Natural killer cell (primary cell): ENCODE results near the gene CREB5. TPM values are rescaled to one million over a fixed set of nuclear protein-coding genes. Genes with fewer than 3 reads are reported as not detected.

Experiments
- ATAC-seq, 3 donors: fragments of 150-1000 bp in 2 of 3; fragments of 200-7000 bp in 1 of 3; cut with Tn5 transposase; 1 replicate in 1 of 3; 2 replicates in 2 of 3; pipeline ENCODE4 v1.10.0; 2021; ENCODE audit warnings: mild to moderate bottlenecking in 2 of 3, moderate library complexity in 2 of 3
- DNase-seq, 2 donors: peaks; one replicate each; pipeline versions ENCODE4 v3.0.0 to v3.0.0-alpha.2; 2013 to 2021; ENCODE audit warnings: mixed read lengths in 1 of 2
- H3K27ac ChIP-seq: one replicate; pipeline ENCODE4 v1.5.1; 2013; ENCODE audit warnings: mild to moderate bottlenecking, low read length
- H3K27me3 ChIP-seq: one replicate; pipeline ENCODE4 v1.6.1; 2013; ENCODE audit warnings: low read length; ENCODE audit not compliant: control insufficient read depth, insufficient read depth
- H3K36me3 ChIP-seq: one replicate; pipeline ENCODE4 v1.6.1; 2013; ENCODE audit warnings: low read length; ENCODE audit not compliant: control insufficient read depth, insufficient read depth
- H3K4me1 ChIP-seq: one replicate; pipeline ENCODE4 v1.6.1; 2013; ENCODE audit warnings: low read length; ENCODE audit not compliant: control insufficient read depth, insufficient read depth
- H3K4me3 ChIP-seq: one replicate; pipeline ENCODE4 v1.5.1; 2013; ENCODE audit warnings: low read length
- H3K9me3 ChIP-seq: one replicate; pipeline ENCODE4 v1.6.1; 2013; ENCODE audit warnings: low read length; ENCODE audit not compliant: control insufficient read depth, insufficient read depth
- H3K27ac Mint-ChIP-seq, 2 donors: one replicate each; pipeline ENCODE4 v1.8.0; 2022; ENCODE audit warnings: mild to moderate bottlenecking in 2 of 2, mixed read lengths in 2 of 2, moderate library complexity in 1 of 2
- H3K27me3 Mint-ChIP-seq, 2 donors: one replicate each; pipeline ENCODE4 v1.8.0; 2022; ENCODE audit warnings: low read depth in 2 of 2, mixed read lengths in 2 of 2
- H3K36me3 Mint-ChIP-seq: one replicate; pipeline ENCODE4 v1.8.0; 2022; ENCODE audit warnings: mixed read lengths
- H3K4me1 Mint-ChIP-seq, 2 donors: one replicate each; pipeline ENCODE4 v1.8.0; 2022; ENCODE audit warnings: mixed read lengths in 2 of 2
- H3K4me3 Mint-ChIP-seq: one replicate; pipeline ENCODE4 v1.8.0; 2022; ENCODE audit warnings: mild to moderate bottlenecking, moderate library complexity, mixed read lengths
- H3K9me3 Mint-ChIP-seq, 2 donors: one replicate each; pipeline ENCODE4 v1.8.0; 2022; ENCODE audit warnings: mixed read lengths in 2 of 2
- WGBS: methylation state at CpG from one replicate; pipeline ENCODE4 v1.1.7; 2013; ENCODE audit warnings: missing lambda C conversion rate; ENCODE audit not compliant: insufficient coverage; 5-methylcytosine and 5-hydroxymethylcytosine counted together
- intact Hi-C: fragments of 100-400 bp; cut with micrococcal nuclease; formaldehyde crosslinking; loops from one replicate; pipeline ENCODE4 v1.14.2; 2022
- total RNA-seq, 4 donors: library from RNA; stranded (reverse); fragments of 120-200 nt in 1 of 4; gene quantifications; one replicate each; pipeline versions ENCODE4 v1.2.3 to v1.2.4, GENCODE V29; 2013 to 2022
- TF ChIP-seq, protein P1 (sequence below): fragments of 200-600 bp; IDR thresholded peaks from one replicate; pipeline ENCODE4 v1.8.0; 2022; ENCODE audit warnings: antibody characterized with exemption

CREB5 gene
- total RNA-seq, 3 donors from 2014 or later (not counting 1 experiment from before 2014, with no cell fraction given) = 0.52 to 7.0 (median 0.89) TPM

DNA sequence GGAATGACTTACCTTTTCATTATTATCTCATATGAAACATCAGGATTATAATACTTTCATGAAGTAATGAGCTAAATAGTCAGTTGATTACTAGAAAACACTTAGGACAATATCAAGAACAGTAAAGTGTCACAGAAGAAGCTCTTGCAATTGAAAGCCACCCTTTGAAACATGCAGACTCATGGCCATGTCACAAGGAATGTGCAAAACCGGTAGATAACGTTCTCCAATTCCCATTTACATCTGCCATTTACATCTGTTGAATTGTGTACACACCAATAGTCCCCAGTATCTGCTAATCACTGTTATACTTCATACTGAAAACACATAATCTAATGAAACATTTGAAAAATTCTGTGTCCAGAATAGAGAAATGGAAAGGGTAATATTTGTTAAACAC lies 237.5 kb downstream of the CREB5 start:
- H3K4me1 ChIP-seq = no peaks in the 10 kb centered on the region
- intact Hi-C loops = no loop called here
- no peaks in the 10 kb centered on the region for H3K9me3 ChIP-seq
- Mint-ChIP-seq H3K36me3 (no peaks in the 10 kb centered on the region), H3K27ac (no peak overlapping the region), H3K4me3 (no peak overlapping the region), H3K9me3 (no peaks in the 10 kb centered on the region), H3K27me3 (peaks cover 9 to 35% of the 10 kb centered on the region in 2 donors), H3K4me1 (no peaks in the 10 kb centered on the region)
- 93% methylated on average over 2 of the region's 2 CpGs for WGBS
- TF ChIP-seq, protein P1, sequence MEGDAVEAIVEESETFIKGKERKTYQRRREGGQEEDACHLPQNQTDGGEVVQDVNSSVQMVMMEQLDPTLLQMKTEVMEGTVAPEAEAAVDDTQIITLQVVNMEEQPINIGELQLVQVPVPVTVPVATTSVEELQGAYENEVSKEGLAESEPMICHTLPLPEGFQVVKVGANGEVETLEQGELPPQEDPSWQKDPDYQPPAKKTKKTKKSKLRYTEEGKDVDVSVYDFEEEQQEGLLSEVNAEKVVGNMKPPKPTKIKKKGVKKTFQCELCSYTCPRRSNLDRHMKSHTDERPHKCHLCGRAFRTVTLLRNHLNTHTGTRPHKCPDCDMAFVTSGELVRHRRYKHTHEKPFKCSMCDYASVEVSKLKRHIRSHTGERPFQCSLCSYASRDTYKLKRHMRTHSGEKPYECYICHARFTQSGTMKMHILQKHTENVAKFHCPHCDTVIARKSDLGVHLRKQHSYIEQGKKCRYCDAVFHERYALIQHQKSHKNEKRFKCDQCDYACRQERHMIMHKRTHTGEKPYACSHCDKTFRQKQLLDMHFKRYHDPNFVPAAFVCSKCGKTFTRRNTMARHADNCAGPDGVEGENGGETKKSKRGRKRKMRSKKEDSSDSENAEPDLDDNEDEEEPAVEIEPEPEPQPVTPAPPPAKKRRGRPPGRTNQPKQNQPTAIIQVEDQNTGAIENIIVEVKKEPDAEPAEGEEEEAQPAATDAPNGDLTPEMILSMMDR = no peak
- H3K4me3 ChIP-seq = no peak overlapping the region
- H3K27me3 ChIP-seq = no peaks in the 10 kb centered on the region
- H3K27ac ChIP-seq = no peak overlapping the region
- ATAC-seq = no peak
- no peak for DNase-seq
- no peaks in the 10 kb centered on the region for H3K36me3 ChIP-seq

- no peak overlapping the region for H3K27ac Mint-ChIP-seq
- no peaks in the 10 kb centered on the region for H3K4me1 ChIP-seq
- H3K27me3 Mint-ChIP-seq = peaks cover 7 to 13% of the 10 kb centered on the region in 2 donors
- WGBS = 89% methylated on average over 5 of the region's 6 CpGs
- H3K36me3 Mint-ChIP-seq = no peaks in the 10 kb centered on the region
- ATAC-seq = no peak
- no peaks in the 10 kb centered on the region for H3K9me3 Mint-ChIP-seq
- no peak overlapping the region for H3K4me3 Mint-ChIP-seq
- intact Hi-C loops = no loop called here
- H3K27ac ChIP-seq = no peak overlapping the region
- no peaks in the 10 kb centered on the region for H3K27me3 ChIP-seq
- TF ChIP-seq, protein P1 = no peak
- H3K36me3 ChIP-seq = no peaks in the 10 kb centered on the region
- H3K9me3 ChIP-seq = no peaks in the 10 kb centered on the region
- H3K4me1 Mint-ChIP-seq = no peaks in the 10 kb centered on the region
- no peak overlapping the region for H3K4me3 ChIP-seq
- DNase-seq = no peak
Measured at GRCh38 chr7:28654110-28654509, 241.8 kb downstream of the CREB5 start.

- Mint-ChIP-seq H3K9me3 (peaks cover 0 to 2% of the 10 kb centered on the region in 2 donors), H3K27me3 (peaks cover 12% of the 10 kb centered on the region in 2 donors), H3K4me1 (peaks cover 0 to 2% of the 10 kb centered on the region in 2 donors), H3K36me3 (peaks cover 9% of the 10 kb centered on the region), H3K4me3 (no peak overlapping the region), H3K27ac (no peak overlapping the region)
- intact Hi-C loops = no loop called here
- TF ChIP-seq, protein P1 = no peak
- Histone ChIP-seq H3K36me3 (no peaks in the 10 kb centered on the region), H3K27me3 (no peaks in the 10 kb centered on the region), H3K9me3 (no peaks in the 10 kb centered on the region), H3K4me1 (no peaks in the 10 kb centered on the region), H3K27ac (no peak overlapping the region), H3K4me3 (no peak overlapping the region)
- DNase-seq = no peak
- WGBS = no CpG with 5 or more reads among the region's 1 CpG
- ATAC-seq = no peak
Measured at GRCh38 chr7:28656529-28656928, 244.2 kb downstream of the CREB5 start.

- Mint-ChIP-seq H3K27ac (no peak overlapping the region), H3K27me3 (peaks cover 18 to 26% of the 10 kb centered on the region in 2 donors), H3K4me1 (peaks cover 11 to 15% of the 10 kb centered on the region in 2 donors), H3K36me3 (peaks cover 9% of the 10 kb centered on the region), H3K9me3 (peaks cover 0 to 2% of the 10 kb centered on the region in 2 donors), H3K4me3 (no peak overlapping the region)
- TF ChIP-seq, protein P1 = no peak
- WGBS = 89% methylated on average over 5 of the region's 5 CpGs
- Histone ChIP-seq H3K27ac (no peak overlapping the region), H3K4me1 (peaks cover 7% of the 10 kb centered on the region), H3K36me3 (no peaks in the 10 kb centered on the region), H3K27me3 (no peaks in the 10 kb centered on the region), H3K4me3 (no peak overlapping the region), H3K9me3 (no peaks in the 10 kb centered on the region)
- intact Hi-C loops = no loop called here
- ATAC-seq (no peak), DNase-seq (no peak)
Measured at GRCh38 chr7:28658381-28658780, 246.1 kb downstream of the CREB5 start.
